VCaP (cell line): ENCODE results near the gene OCLN.
"Not testable (repeated sequence)": the region's sequence is repeated elsewhere in the genome, so short reads cannot be mapped to it uniquely, and the experiment has no call there.

ENCODE experiments used
- H3K27ac ChIP-seq: fragments of 450-650 bp; 2 replicates; pipeline ENCODE4 v1.5.1; 2017
- TF ChIP-seq, protein P1 (sequence below): fragments of 450-650 bp; conservative IDR thresholded peaks from 2 replicates; pipeline ENCODE4 v1.5.1; 2017; ENCODE audit warnings: mild to moderate bottlenecking, moderate library complexity

Gene OCLN

DNA sequence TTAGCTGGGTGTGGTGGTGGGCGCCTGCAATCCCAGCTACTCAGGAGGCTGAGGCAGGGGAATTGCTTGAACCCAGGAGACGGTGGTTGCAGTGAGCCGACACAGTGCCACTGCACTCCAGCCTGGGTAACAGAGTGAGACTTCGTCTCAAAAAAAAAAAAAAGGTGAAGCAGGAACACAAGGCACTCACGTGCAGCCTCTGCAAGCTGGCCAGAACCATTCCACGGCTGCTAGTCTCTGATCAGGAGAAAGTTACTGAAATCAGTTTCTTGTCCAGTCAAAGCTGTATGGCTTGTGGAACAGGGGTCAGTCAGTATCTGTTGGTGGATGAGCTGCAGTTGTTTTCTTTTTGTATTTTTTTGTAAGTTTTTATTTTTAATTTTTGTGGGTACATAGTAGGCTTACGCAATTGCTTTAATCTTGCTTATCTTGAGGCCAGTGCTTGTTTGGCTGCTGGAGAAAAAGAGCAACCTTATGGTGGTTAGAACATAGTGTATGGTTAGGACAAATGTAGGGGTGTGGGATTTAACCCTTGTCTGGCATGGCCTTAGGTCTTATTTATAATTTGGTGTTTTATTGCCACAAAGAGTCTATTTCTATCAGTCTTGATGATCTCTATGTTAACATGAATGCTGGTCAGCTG, 34.7 kb downstream of the OCLN start:
- TF ChIP-seq, protein P1, sequence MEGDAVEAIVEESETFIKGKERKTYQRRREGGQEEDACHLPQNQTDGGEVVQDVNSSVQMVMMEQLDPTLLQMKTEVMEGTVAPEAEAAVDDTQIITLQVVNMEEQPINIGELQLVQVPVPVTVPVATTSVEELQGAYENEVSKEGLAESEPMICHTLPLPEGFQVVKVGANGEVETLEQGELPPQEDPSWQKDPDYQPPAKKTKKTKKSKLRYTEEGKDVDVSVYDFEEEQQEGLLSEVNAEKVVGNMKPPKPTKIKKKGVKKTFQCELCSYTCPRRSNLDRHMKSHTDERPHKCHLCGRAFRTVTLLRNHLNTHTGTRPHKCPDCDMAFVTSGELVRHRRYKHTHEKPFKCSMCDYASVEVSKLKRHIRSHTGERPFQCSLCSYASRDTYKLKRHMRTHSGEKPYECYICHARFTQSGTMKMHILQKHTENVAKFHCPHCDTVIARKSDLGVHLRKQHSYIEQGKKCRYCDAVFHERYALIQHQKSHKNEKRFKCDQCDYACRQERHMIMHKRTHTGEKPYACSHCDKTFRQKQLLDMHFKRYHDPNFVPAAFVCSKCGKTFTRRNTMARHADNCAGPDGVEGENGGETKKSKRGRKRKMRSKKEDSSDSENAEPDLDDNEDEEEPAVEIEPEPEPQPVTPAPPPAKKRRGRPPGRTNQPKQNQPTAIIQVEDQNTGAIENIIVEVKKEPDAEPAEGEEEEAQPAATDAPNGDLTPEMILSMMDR = no peak
- peak overlapping the region; percentile 1; the same call in 1 of the 2 replicates for H3K27ac ChIP-seq

DNA sequence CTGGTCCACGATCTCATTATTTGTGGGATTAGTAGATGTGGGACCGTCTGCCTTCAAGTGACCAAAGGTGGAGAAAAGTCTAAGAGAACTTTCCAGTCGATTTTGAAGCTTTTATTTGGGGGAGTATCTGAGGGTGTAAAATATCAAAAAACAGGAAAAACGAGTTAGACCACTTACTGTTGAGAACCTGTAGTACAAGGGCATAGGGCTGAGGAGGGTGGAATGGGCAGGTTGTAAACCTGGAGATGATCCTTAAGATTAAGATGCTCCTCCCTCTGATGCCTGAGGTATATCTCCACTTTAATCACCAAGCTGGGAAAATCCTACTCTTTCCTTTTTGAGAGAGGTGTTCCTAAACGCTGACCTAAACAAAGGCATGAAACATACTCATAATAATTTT, 35.4 kb downstream of the OCLN start:
- TF ChIP-seq, protein P1 = no peak
- peak overlapping the region; percentile 1; the same call in 1 of the 2 replicates for H3K27ac ChIP-seq

DNA sequence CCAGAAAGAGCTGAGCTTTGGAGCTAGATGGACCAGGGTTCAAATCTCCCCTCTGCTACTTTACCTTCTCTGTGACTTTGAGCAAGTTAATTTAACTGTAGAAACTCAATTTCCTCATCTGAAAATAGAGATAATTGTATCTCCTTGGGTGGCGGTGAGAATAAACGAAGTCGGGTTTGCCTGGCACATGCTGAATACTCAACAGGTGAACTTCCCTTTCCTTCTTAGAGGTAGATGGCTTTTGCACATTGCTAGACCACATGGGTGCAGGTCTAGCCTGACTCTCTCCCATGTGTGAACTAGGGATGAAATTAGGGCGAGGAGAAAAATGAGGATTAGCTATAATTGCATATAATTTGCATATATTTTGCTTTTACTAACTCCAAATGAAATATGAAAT, 36.0 kb downstream of the OCLN start:
- TF ChIP-seq, protein P1 = no peak

DNA sequence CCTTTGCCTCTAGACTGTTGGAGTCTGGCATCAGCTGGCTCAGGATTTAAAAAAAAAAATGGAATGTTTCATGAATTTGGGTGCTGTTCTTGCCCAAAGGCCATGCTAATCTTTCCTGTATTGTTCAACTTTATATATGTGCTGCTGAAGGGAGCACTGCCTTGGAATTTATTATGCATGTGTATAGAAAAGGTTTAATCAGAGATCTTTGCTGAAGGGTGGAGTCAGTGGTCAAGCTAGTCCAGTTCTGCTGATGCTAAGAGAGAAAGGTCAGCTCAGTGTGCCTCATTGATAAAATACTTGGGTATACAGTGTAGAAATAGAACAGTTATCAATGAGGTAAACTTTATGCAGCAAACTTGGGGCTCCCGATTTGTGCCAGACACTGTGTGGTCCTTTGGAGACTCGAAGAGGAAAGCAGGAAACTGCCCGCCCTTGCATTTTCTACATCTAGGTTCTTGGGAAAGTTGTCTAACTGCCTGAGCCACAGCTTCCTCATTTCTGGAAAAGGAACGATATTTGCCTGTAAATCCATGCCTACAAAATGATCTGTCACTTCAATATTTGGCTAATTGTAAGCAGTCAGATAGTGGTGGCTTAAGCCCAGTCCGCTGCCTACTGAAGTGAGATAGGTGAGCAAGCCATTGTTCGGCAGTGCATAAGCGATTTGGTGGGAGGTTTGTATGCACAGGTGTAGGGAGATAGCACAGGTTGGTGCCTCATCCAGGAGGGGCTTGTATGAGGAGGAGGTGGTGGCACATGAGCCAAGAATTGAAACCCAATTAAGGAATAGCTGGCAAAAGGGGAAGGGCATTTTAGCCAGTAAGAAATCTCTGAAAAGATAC, 38.2 kb downstream of the OCLN start:
- H3K27ac ChIP-seq = no peak overlapping the region; the same call in 1 of the 2 replicates

More for the DNA sequence above, 36.0 kb downstream of the OCLN start:
- H3K27ac ChIP-seq = no peak overlapping the region

DNA sequence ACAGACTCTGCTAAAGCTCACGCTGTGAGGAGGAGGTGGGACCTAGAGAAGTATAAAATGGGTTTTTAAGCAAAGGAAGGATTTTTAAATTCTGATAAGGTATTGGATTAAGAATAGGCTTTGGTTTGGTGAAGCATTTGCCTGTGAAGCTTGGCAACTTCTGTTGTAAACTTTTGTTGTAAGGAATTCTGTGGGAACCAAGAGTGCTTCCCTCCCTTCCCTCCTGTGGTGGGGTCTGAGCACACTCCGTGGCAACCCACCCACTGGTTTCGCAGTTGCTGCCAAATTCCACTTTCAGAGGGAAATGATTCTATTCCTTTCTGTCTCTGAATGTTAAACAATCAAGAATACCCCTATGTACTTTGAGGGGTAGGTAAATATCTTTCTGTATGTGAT, 38.8 kb downstream of the OCLN start:
- no peak overlapping the region; the same call in 1 of the 2 replicates for H3K27ac ChIP-seq
- TF ChIP-seq, protein P1 = no peak

More for the DNA sequence above, 38.2 kb downstream of the OCLN start:
- TF ChIP-seq, protein P1 = no peak

DNA sequence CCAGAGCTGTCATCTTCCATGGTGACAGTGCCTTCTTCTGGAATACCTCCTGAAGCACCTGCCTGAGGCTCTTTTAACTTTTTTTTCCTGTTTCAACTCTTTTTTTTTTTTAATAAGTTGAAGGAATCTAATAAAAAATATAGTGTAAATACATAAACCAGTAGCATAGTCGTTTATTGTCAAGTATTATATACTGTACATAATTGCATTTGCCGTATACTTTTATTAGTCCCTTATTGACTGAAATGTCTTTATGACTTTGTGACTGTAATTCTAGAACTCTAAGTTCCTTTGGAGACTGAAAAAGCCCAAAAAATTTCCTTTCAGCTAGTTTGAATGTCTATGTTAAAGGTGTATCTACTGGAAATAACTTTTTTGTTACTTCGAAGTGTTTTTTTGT, 45.3 kb downstream of the OCLN start:
- H3K27ac ChIP-seq = not testable (repeated sequence)

DNA sequence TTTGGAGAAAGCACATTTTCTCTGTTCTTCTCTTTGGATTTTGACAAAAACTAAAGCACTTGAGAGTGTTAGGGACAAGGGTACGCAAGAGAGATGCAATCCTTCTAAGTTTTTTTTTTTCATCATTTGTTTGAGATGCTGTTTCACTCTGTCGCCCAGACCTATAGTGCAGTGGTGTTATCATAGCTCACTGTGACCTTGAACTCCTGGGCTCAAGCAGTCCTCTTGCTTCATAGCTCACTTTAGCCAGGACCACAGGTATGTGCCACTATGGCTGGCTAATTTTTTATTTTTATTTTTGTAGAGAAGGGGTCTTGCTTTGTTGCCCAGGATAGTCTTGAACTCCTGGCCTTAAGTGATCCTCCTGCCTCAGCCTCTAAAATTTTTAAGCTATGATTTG, 46.1 kb downstream of the OCLN start:
- H3K27ac ChIP-seq = not testable (repeated sequence)

DNA sequence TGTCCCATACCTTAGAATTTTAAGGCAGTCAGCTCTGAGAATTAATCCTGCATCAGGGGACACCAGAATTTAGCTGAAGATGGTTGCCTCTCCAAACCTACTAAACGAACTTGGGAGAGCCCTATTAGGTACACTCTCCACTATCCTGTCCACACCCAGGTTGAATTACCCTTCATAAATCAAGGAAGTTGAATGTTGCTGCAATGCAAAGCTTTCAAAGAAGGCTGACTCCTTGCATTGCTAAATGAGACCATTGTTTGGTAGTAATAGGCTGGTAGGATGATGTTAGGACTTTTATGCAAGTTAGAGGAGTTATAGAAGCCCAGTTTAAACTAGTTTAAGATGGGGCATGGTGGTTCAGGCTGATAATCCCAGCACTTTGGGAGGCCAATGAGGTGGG, 48.8 kb downstream of the OCLN start:
- H3K27ac ChIP-seq = not testable (repeated sequence)

DNA sequence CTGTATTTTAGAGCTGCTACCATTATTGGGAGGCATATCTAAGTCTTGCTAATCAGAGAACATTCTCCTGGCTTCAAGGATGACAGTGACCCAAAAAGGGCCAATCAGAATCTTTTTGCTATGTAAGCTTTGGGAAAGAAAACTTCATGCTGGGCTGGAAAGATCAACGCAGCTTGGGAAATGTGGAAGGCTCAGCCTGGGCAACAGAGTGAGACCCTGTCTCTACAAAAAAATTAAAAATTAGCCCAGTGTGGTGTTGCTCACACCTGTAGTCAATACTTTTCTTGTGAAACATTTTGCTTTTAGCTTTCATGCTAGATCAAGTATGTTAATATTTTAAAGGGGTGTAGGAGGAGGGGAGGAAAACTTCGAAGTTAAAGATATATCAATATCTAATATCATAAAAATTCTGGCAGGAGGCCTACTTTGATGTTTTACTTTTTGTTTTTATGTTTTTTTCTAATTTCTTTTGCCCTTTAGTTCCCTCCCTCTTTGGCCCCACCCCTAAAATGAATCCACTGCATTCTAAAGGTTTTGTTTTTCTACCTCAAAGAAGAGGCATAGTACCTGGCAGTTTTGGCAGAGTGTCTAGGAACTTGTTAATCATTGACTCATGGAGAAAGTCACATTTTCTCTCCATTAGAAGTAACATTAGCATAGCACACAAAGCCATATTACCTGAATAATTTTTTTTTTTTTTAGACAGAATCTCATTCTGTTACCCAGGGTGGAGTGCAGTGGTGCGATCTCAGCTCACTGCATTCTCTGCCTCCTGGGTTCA, 50.4 kb downstream of the OCLN start:
- H3K27ac ChIP-seq = not testable (repeated sequence)

DNA sequence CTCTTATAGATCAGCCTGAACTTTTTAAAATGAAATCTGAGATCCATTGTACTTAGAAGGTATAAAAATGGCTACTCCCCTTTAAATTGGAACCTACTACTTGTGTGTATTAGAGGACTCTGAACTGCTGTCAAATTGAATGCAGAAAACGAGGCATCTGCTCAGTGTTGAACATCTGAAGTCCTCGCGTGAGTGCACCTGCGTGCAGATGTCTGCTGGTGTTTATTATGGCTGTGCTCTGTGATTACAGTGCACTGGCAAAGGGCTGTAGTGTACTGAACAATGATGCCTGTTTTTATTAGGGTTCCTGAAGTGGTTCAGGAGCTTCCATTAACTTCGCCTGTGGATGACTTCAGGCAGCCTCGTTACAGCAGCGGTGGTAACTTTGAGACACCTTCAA, 52.0 kb downstream of the OCLN start:
- not testable (repeated sequence) for H3K27ac ChIP-seq
